SJCRH30 (cell line): Measurements from ENCODE around the gene VDR. TPM values are rescaled to one million over a fixed set of nuclear protein-coding genes. Genes with fewer than 3 reads are reported as not detected.

Experiments used
- DNase-seq, 2 experiments: peaks; one replicate each; pipeline ENCODE4 v3.0.0-alpha.2; 2015 to 2020
- H3K27ac ChIP-seq: fragments of 250-450 bp; sonication (Bioruptor Pico); 2 replicates; pipeline ENCODE4 v1.5.1; 2020; ENCODE audit warnings: mild to moderate bottlenecking, moderate library complexity
- H3K27me3 ChIP-seq: fragments of 250-450 bp; sonication (Bioruptor Pico); 2 replicates; pipeline ENCODE4 v1.5.1; 2020; ENCODE audit warnings: mild to moderate bottlenecking, moderate library complexity
- H3K36me3 ChIP-seq: fragments of 250-450 bp; sonication (Bioruptor Pico); 2 replicates; pipeline ENCODE4 v1.5.1; 2020; ENCODE audit warnings: mild to moderate bottlenecking, moderate library complexity
- H3K4me1 ChIP-seq: fragments of 250-450 bp; sonication (Bioruptor Pico); 2 replicates; pipeline ENCODE4 v1.5.1; 2020; ENCODE audit warnings: mild to moderate bottlenecking, moderate library complexity
- H3K4me3 ChIP-seq: fragments of 250-450 bp; sonication (Bioruptor Pico); 2 replicates; pipeline ENCODE4 v1.5.1; 2020; ENCODE audit warnings: mild to moderate bottlenecking, moderate library complexity
- H3K9me3 ChIP-seq: fragments of 250-450 bp; sonication (Bioruptor Pico); replicated peaks from 2 replicates; pipeline ENCODE4 v1.5.1; 2020; ENCODE audit warnings: mild to moderate bottlenecking, moderate library complexity
- total RNA-seq: library from RNA; depleted of rRNA; stranded (reverse); fragments of >200 nt; shearing (Covaris generic); gene quantifications from 2 replicates; pipeline ENCODE4 v1.2.3, GENCODE V29; 2014

VDR gene
- total RNA-seq, 1 experiment from 2014 or later: 0.10 TPM

GRCh38 chr12:47833591-47834012 is 71.2 kb downstream of the VDR start:
- no peaks in the 10 kb centered on the region for H3K27me3 ChIP-seq
- H3K36me3 ChIP-seq: no peaks in the 10 kb centered on the region
- peak in 1 of 2 experiments; percentile 26 for DNase-seq
- H3K4me1 ChIP-seq: peaks cover 48% of the 10 kb centered on the region
- H3K9me3 ChIP-seq: no peaks in the 10 kb centered on the region
- peak overlapping the region; percentile 47 for H3K4me3 ChIP-seq
- H3K27ac ChIP-seq: peak overlapping the region; percentile 90

GRCh38 chr12:47832263-47832933 is 72.4 kb downstream of the VDR start:
- H3K9me3 ChIP-seq: no peaks in the 10 kb centered on the region
- no peaks in the 10 kb centered on the region for H3K36me3 ChIP-seq
- H3K27me3 ChIP-seq: no peaks in the 10 kb centered on the region
- DNase-seq: peak; percentile 63 to 69
- H3K4me3 ChIP-seq: peak overlapping the region; percentile 47
- peak overlapping the region; percentile 90 for H3K27ac ChIP-seq
- H3K4me1 ChIP-seq: peaks cover 50% of the 10 kb centered on the region

GRCh38 chr12:47829584-47829983 is 75.2 kb downstream of the VDR start:
- Histone ChIP-seq H3K4me3 (peak overlapping the region; percentile 42), H3K36me3 (no peaks in the 10 kb centered on the region), H3K27ac (peak overlapping the region; percentile 69), H3K27me3 (no peaks in the 10 kb centered on the region), H3K9me3 (no peaks in the 10 kb centered on the region), H3K4me1 (peaks cover 47% of the 10 kb centered on the region)
- DNase-seq: peak; percentile 82 to 91

- H3K27me3 ChIP-seq: no peaks in the 10 kb centered on the region
- H3K27ac ChIP-seq: peak overlapping the region; percentile 69
- no peaks in the 10 kb centered on the region for H3K36me3 ChIP-seq
- peak; percentile 90 to 95 for DNase-seq
- H3K9me3 ChIP-seq: no peaks in the 10 kb centered on the region
- peaks cover 47% of the 10 kb centered on the region for H3K4me1 ChIP-seq
- H3K4me3 ChIP-seq: peak overlapping the region; percentile 42
Observed at GRCh38 chr12:47828976-47829482, 75.8 kb downstream of the VDR start.

- Histone ChIP-seq H3K36me3 (no peaks in the 10 kb centered on the region), H3K4me3 (peak overlapping the region; percentile 42; the same call in 1 of the 2 replicates), H3K4me1 (peaks cover 40% of the 10 kb centered on the region), H3K27ac (no peak overlapping the region; the same call in 1 of the 2 replicates), H3K27me3 (no peaks in the 10 kb centered on the region), H3K9me3 (no peaks in the 10 kb centered on the region)
- peak; percentile 79 to 88 for DNase-seq
Observed at GRCh38 chr12:47828008-47828975, 76.5 kb downstream of the VDR start.

- no peak overlapping the region for H3K4me3 ChIP-seq
- no peaks in the 10 kb centered on the region for H3K27me3 ChIP-seq
- no peak overlapping the region for H3K27ac ChIP-seq
- peaks cover 36% of the 10 kb centered on the region for H3K4me1 ChIP-seq
- no peak for DNase-seq
- H3K36me3 ChIP-seq: no peaks in the 10 kb centered on the region
- H3K9me3 ChIP-seq: no peaks in the 10 kb centered on the region
Observed at GRCh38 chr12:47825173-47825639, 79.6 kb downstream of the VDR start.

- Histone ChIP-seq H3K4me3 (no peak overlapping the region), H3K4me1 (peaks cover 30% of the 10 kb centered on the region), H3K27ac (no peak overlapping the region), H3K9me3 (no peaks in the 10 kb centered on the region), H3K27me3 (no peaks in the 10 kb centered on the region), H3K36me3 (no peaks in the 10 kb centered on the region)
- no peak for DNase-seq
Observed at GRCh38 chr12:47824635-47825034, 80.2 kb downstream of the VDR start.

GRCh38 chr12:47824198-47824597 is 80.6 kb downstream of the VDR start:
- Histone ChIP-seq H3K36me3 (no peaks in the 10 kb centered on the region), H3K9me3 (no peaks in the 10 kb centered on the region), H3K27ac (no peak overlapping the region), H3K4me3 (no peak overlapping the region), H3K4me1 (peaks cover 26% of the 10 kb centered on the region), H3K27me3 (no peaks in the 10 kb centered on the region)
- DNase-seq: no peak

- H3K9me3 ChIP-seq: no peaks in the 10 kb centered on the region
- DNase-seq: no peak
- no peak overlapping the region for H3K4me3 ChIP-seq
- H3K27me3 ChIP-seq: no peaks in the 10 kb centered on the region
- peaks cover 26% of the 10 kb centered on the region for H3K4me1 ChIP-seq
- H3K27ac ChIP-seq: no peak overlapping the region
- no peaks in the 10 kb centered on the region for H3K36me3 ChIP-seq
Observed at GRCh38 chr12:47823422-47824086, 81.2 kb downstream of the VDR start.

- Histone ChIP-seq H3K4me1 (peaks cover 24% of the 10 kb centered on the region), H3K4me3 (no peak overlapping the region), H3K36me3 (no peaks in the 10 kb centered on the region), H3K9me3 (no peaks in the 10 kb centered on the region), H3K27ac (no peak overlapping the region), H3K27me3 (no peaks in the 10 kb centered on the region)
- no peak for DNase-seq
Observed at GRCh38 chr12:47822863-47823262, 81.9 kb downstream of the VDR start.

- H3K27me3 ChIP-seq: no peaks in the 10 kb centered on the region
- H3K27ac ChIP-seq: no peak overlapping the region
- H3K4me1 ChIP-seq: peaks cover 29% of the 10 kb centered on the region
- H3K36me3 ChIP-seq: no peaks in the 10 kb centered on the region
- DNase-seq: no peak
- no peak overlapping the region for H3K4me3 ChIP-seq
- no peaks in the 10 kb centered on the region for H3K9me3 ChIP-seq
Observed at GRCh38 chr12:47822401-47822800, 82.4 kb downstream of the VDR start.

GRCh38 chr12:47821346-47821706 is 83.5 kb downstream of the VDR start:
- H3K4me1 ChIP-seq: peaks cover 36% of the 10 kb centered on the region
- peak overlapping the region; percentile 95 for H3K27ac ChIP-seq
- H3K36me3 ChIP-seq: no peaks in the 10 kb centered on the region
- no peak for DNase-seq
- no peaks in the 10 kb centered on the region for H3K27me3 ChIP-seq
- H3K9me3 ChIP-seq: no peaks in the 10 kb centered on the region
- H3K4me3 ChIP-seq: peak overlapping the region; percentile 81

- H3K4me1 ChIP-seq: peaks cover 36% of the 10 kb centered on the region
Observed at GRCh38 chr12:47820631-47821345, 84.0 kb downstream of the VDR start.

More at GRCh38 chr12:47820631-47821345, 84.0 kb downstream of the VDR start:
- peak; percentile 94 for DNase-seq
- Histone ChIP-seq H3K36me3 (no peaks in the 10 kb centered on the region), H3K4me3 (peak overlapping the region; percentile 81), H3K27ac (peak overlapping the region; percentile 95), H3K9me3 (no peaks in the 10 kb centered on the region), H3K27me3 (no peaks in the 10 kb centered on the region)
